GM18511 (cell line): ENCODE results near the gene KLK12.
"Not testable (repeated sequence)": the region's sequence is repeated elsewhere in the genome, so short reads cannot be mapped to it uniquely, and the experiment has no call there.

ENCODE experiments used
- ATAC-seq: cut with Tn5 transposase; IDR thresholded peaks from one replicate; pipeline ENCODE4 v1.9.1; 2021; ENCODE audit warnings: mild to moderate bottlenecking, moderate library complexity; ENCODE audit not compliant: unreplicated experiment

The KLK12 gene

GRCh38 chr19:51016798-51017683, 17.8 kb downstream of the KLK12 start:
- no peak for ATAC-seq

GRCh38 chr19:51015691-51016267, 19.0 kb downstream of the KLK12 start:
- ATAC-seq = no peak

- ATAC-seq = no peak
These were observed 20.6 kb downstream of the KLK12 start for GRCh38 chr19:51014242-51014641.

GRCh38 chr19:51012661-51013190, 22.1 kb downstream of the KLK12 start:
- ATAC-seq = no peak

- ATAC-seq = no peak
These were observed 24.6 kb downstream of the KLK12 start for GRCh38 chr19:51010066-51010795.

GRCh38 chr19:51009061-51009891, 25.5 kb downstream of the KLK12 start:
- no peak for ATAC-seq

GRCh38 chr19:51007488-51007887, 27.3 kb downstream of the KLK12 start:
- ATAC-seq = no peak

- no peak for ATAC-seq
These were observed 28.4 kb downstream of the KLK12 start for GRCh38 chr19:51006406-51006805.

GRCh38 chr19:51005248-51005647, 29.6 kb downstream of the KLK12 start:
- no peak for ATAC-seq

GRCh38 chr19:51003316-51003715, 31.5 kb downstream of the KLK12 start:
- ATAC-seq = no peak

- ATAC-seq = no peak
These were observed 32.1 kb downstream of the KLK12 start for GRCh38 chr19:51002542-51003311.

GRCh38 chr19:51002089-51002532, 32.7 kb downstream of the KLK12 start:
- no peak for ATAC-seq

GRCh38 chr19:51001515-51001914, 33.3 kb downstream of the KLK12 start, which contains the start of gene KLK8:
Gene KLK8 (minus strand): TSS chr19:51001604. CDS start chr19:51001167, 437 bp downstream.
- no peak for ATAC-seq

GRCh38 chr19:51000981-51001380, 33.8 kb downstream of the KLK12 start:
- ATAC-seq = no peak

- ATAC-seq = no peak
These were observed 34.4 kb downstream of the KLK12 start for GRCh38 chr19:51000426-51000825.

- no peak for ATAC-seq
These were observed 36.1 kb downstream of the KLK12 start for GRCh38 chr19:50998686-50999085.

- no peak for ATAC-seq
These were observed 36.7 kb downstream of the KLK12 start for GRCh38 chr19:50998061-50998460.

- ATAC-seq = no peak
These were observed 40.7 kb downstream of the KLK12 start for GRCh38 chr19:50994129-50994528.

- no peak for ATAC-seq
These were observed 42.2 kb downstream of the KLK12 start for GRCh38 chr19:50992666-50993035.

- ATAC-seq = not testable (repeated sequence)
These were observed 50.4 kb downstream of the KLK12 start for GRCh38 chr19:50984416-50984815.
